Endometrial microvascular endothelial cells (primary cell): ENCODE results near the gene NRIP2. TPM values are rescaled to one million over a fixed set of nuclear protein-coding genes. Genes with fewer than 3 reads are reported as not detected.

Source experiments
- in situ Hi-C: cut with HindIII; loops from 2 replicates; pipeline ENCODE4 v1.10.0; 2017; ENCODE audit warnings: low sequenced_read_pairs, low pct_unique_long_range_greater_than_20kb; ENCODE audit errors: inconsistent ontology term
- total RNA-seq: library from RNA; depleted of rRNA; stranded (reverse); fragments of >200 nt; gene quantifications from one replicate; pipeline ENCODE4 v1.2.3, GENCODE V29; 2015; ENCODE audit errors: inconsistent ontology term

Gene NRIP2
- total RNA-seq, 1 donor from 2014 or later = not detected

- in situ Hi-C loops = no loop called here
These were observed 20.0 kb upstream of the NRIP2 start for GRCh38 chr12:2854669-2855453.

- in situ Hi-C loops = no loop called here
These were observed 18.8 kb upstream of the NRIP2 start for GRCh38 chr12:2853626-2854025.

DNA sequence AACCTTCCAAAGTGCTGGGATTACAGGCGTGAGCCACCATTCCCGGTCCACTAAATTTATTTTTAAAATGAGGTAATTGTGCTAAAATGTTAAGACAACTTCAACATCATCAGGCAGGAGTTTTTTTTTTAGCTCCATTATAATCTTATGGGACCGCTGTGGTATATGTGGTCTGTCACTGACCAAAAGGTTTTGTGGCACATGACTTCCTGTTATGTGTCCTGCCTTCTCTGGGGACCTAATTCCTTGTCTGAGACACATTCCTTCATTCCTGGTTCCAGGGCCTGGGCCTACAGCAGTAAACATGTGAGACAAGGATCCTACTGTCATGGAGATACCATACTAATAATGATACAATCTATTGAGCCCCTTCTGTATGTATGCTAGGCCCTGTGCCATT is 17.1 kb upstream of the NRIP2 start:
- in situ Hi-C loops = no loop called here

DNA sequence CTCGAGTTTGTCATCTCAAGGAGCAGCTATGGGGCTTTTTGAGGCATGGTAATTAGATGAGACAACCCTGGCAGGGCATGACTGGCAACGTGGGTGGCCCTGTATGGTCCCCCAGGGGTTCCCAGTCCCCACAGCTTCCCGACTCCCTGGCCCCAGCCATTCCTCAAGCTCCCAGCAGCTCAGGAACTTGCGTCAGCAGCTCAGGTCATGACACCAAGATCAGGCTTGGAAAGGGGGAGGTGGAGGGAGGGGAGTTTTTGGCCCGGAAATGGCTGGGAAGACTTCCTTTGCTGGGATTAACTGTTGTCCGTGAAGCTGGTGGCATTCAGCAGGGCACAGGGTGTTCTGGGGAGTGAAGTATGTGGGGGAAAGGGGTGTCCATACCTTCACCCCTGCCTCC is 10.4 kb upstream of the NRIP2 start:
- in situ Hi-C loops = no loop called here

DNA sequence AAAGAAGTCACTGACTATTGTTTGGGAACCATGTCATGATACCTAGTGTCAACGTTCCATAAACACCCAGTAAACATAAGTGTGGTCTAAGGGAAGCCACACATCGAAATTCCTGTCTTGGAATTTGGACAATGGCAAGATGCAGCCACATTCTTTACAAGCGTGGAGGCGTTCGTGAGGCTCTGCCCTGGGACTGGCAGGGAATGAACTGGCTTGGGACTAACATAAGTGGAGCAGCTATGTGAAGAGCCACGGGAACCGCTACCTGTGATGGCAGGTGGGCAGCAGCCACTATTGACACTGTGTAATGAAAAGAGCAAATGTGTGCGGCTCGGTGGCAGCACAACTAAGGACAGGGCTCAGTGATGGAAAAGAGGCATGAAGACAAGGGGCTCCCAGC is 10.0 kb upstream of the NRIP2 start:
- in situ Hi-C loops = no loop called here

DNA sequence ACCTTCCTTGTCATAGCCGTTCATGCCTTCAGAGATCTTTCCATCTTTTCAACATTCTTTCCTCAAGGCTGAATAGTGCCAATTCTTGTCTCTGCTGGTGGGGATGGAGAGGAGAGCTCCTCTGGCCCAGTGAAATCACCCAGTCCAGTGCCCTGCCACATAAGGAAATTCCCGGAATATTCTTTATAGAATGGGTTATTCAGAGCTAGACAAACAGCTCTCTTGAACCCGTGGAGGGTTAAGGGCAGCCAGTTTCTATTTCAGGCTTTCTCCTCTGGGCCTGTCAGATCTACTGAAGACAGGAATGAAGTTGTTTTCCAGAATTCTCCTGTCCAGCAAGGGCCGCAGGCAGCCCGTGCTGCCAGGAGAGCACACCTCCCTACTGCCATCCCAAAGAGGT is 8.1 kb upstream of the NRIP2 start:
- in situ Hi-C loops = no loop called here

DNA sequence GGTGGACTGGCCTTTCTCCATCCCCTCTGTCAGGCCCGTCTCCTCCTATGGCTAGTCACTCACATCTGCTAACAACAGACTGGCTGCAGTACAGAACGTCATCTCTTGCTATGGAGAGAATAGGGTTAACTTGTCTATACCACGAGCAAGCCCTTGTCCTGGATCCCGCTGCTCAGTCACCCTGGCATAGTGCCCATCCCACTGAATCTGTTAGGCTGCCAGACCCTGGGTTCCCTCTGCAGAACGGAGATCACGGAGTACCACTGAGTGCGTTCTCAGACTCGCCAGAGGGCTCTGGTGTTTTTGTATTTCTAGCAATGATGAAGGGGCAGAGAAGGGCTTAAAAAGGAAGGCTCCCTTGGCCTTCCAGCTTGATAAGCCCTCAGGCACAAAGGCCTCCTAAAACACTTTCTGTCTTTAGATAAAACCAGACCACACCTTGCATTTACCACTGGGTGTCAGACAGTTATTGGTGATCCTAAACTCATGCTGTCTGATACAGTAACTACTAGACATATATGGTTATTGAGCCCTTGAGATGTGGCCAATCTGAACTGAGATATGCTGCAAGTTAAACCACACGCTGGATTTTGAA is 6.3 kb upstream of the NRIP2 start:
- in situ Hi-C loops = no loop called here

DNA sequence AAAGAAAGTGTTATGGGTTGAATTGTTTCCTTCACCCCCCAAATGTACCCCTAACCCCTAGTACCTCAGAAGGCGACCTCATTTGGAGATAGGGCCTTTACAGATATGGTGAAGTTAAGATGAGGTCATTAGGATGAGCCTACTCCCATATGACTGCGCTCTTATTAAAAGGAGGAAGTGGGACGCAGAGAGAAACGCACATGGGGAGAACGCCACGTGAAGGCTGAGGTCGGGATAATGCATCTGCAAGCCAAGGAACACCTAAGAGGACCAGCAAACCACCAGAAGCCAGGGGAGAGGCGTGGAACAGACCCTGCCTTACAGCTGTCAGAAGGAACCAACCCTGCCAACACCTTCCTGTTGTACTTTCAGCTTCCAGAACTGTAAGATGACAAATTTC is 1.7 kb upstream of the NRIP2 start:
- in situ Hi-C loops = no loop called here

DNA sequence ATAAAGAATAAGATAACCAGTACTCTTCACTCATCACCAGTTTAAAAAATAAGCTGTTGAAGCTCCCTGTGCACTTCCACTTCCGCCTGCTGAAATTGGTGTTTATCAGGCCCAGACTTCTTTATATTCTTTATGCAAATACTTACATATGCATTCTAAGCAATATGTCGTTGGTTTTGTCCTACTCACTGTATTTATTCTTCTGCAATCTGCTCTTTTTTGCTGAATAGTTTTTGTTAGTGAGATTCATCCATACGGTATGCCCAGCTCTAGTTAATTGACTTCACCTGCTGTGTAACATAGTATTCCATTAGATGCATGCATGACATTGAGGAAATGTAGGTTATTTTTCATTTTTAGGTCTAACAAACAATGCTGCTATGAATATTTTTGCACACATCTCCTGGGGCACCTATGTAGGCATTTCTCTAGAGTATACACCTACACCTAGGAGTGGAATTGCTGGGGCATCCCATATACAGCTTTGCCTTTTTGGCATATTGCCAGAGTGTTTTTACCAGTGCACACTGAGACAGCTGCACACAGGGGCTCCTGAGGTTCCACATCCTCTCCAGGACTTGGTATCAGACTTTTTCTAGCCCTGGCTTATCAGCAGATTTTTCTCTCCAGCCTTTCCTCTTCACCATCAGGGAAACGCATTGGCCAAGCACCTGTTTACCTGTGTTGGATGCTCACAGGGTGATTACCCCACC is 1.0 kb upstream of the NRIP2 start:
- in situ Hi-C loops = no loop called here

- in situ Hi-C loops = no loop called here
These were observed 1.0 kb downstream of the NRIP2 start for GRCh38 chr12:2833810-2834209.

DNA sequence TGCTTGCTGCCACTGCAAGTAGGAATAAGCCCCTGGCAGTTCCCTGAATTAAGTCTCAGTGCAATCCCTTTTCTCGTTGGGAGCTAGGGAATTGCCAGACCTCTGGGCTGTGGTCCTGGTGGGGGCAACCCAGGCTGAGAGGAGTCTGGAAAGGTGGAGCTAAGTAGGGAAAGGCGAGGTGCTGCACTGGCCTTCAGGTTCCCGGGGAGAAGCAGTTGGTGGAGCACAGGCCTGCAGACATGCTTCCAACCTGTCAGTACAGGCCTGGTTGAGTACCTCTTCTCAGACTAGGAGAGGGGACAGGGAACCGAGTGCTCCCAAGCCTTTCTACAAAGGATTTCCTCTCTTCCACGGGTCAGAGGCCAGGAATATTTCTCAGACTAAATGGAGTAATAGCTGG is 1.5 kb downstream of the NRIP2 start:
- in situ Hi-C loops = no loop called here

DNA sequence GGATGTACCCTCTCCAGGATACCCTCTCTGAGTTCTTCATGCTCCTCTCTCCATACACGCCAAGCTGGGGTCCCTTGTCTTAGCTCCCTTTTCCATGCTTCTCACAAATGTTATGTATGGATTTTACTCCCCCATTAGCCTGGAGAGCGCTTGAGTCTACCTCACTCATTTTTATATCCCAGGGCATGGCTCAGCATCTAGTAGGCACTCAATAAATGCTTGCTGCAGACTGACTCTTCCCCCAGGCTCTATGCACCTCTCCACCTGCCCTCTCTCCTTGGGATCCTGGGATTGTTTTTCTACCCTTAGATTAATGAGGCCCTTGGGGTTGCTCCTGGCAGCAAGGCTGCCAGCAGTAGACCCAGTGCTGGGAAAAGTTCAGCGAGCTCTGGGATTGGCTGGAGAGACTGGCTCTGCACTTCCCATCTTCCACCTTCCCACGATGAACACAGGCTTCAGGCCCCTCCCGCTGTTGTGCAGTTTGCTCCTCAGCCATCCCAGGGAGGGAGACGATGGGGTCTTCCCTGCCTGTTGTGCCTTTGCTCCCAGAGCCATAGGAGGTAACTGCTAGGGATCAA is 2.2 kb downstream of the NRIP2 start:
- in situ Hi-C loops = no loop called here

DNA sequence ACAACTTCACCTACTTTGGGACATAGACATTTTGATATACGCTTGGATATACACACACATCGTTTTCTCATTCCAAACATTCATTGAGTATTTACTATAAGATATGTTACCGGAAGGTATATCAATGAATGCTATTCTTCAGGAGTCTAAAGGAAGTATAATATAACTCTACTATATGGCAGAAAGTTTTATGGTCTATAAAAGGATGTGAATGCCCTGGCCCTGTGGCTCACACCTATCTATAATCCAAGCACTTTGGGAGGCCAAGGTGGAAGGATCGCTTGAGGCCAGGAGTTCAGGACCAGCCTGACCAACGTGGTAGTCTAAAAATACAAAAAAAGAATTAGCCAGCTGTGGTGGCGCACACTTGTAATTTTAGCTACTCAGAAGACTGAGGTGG is 5.6 kb downstream of the NRIP2 start:
- in situ Hi-C loops = no loop called here

DNA sequence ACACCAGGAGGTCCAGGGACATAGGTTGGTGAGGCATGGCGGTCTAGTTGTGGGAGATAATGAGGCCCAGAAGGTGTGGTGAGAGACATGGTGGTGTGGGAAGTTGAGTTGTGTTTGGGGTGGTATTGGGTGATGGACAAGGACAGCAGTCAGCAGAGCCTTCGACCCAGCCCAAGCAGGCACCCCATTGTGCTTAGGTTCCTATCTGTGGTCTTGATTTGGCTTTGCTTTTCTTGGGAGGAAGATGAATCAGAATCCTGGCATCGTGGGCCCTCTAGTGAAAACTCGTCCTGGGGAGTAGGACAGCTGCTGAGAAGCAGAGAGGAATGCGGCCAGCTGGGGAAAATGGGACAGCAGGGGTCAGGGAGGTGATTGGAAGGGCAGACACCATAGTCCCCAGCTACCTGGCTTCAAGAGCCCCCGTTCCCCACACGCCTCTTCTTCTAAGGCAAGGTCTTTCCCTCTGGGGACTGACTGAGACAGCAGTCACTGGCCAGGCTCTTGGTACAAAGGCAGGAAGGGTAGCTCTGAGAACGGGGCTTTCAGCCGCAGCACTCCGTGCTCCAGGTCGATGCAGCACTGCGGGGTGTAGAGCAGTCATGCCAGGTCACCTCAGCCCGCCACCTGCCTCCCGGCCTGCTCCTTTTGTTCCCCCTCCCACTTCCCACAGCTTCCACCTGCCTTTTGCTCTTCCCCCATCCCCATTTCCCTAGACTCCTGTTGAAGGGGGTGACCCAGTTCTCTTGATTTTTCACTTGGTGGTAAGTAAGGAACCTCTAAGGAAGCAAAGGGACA is 7.9 kb downstream of the NRIP2 start:
- in situ Hi-C loops = no loop called here

- in situ Hi-C loops = no loop called here
These were observed 8.8 kb downstream of the NRIP2 start for GRCh38 chr12:2826036-2826435.

GRCh38 chr12:2825132-2825531 is 9.7 kb downstream of the NRIP2 start:
- in situ Hi-C loops = no loop called here

DNA sequence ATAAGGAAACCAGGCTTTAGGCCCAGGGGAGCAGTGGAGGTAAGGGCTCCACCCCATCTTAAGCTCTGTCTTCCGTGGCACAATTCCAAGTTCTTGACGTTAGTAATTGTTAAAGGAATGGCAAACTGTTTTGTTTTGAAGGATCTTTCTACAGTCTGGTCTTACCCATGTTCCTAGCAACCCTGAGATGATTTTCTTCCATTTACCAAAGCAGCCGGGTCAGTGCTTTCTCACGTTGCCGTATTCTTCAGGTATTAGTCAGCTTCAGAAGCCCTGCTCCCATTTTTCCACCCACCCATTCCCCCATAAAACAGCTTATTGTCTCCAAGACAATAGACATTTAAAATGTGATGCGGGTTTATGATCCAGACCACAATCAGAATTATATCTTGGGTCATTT is 10.3 kb downstream of the NRIP2 start:
- in situ Hi-C loops = no loop called here

DNA sequence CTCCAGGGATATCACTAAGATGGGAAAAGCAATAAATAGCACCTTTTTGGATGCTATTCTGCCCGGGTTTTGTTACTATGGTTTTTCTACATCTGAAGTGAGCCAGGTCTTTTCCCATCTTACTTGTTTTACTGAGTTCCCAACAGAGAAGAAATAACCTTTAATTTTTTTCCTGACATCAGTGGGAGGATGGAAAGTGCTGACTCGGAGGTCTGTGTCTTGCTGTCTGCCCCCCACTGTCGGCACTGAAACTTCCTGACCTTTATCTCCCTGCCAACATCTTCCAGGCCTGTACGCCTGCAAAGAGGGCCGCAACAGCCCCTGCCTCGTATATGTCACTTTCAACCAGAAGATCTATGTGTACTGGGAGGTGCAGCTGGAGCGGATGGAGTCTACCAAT is 11.4 kb downstream of the NRIP2 start:
- in situ Hi-C loops = no loop called here

GRCh38 chr12:2820432-2820831 is 14.4 kb downstream of the NRIP2 start:
- in situ Hi-C loops = no loop called here
